Kidney (tissue), 14 donors: ENCODE results near the gene LAMTOR2. TPM values are rescaled to one million over a fixed set of nuclear protein-coding genes. Genes with fewer than 3 reads are reported as not detected.
A peak's percentile ranks its signal among the peaks of the same experiment; 100 is the strongest.

ENCODE experiments used
- DNase-seq, 5 donors: peaks; one replicate each; pipeline ENCODE4 v3.0.0-alpha.2; 2013 to 2020
- FAIRE-seq: peaks from 2 replicates; lab custom pipeline; 2012; peaks lifted over from hg19 to GRCh38; lab: Jason Lieb, UNC
- H3K27ac ChIP-seq, 2 donors: one replicate each; pipeline ENCODE4 v1.7.0; 2013; ENCODE audit warnings: low read depth in 2 of 2, low read length in 2 of 2, inconsistent platforms in 1 of 2
- H3K27me3 ChIP-seq: one replicate; pipeline ENCODE4 v1.7.1; 2013; ENCODE audit warnings: low read length, inconsistent platforms; ENCODE audit not compliant: control insufficient read depth, insufficient read depth
- H3K36me3 ChIP-seq, 3 donors: one replicate each; pipeline versions ENCODE4 v1.7.0 to v1.7.1; 2013; ENCODE audit warnings: low read length in 3 of 3, control low read depth in 1 of 3, inconsistent platforms in 1 of 3; ENCODE audit not compliant: insufficient read depth in 3 of 3, control insufficient read depth in 2 of 3
- H3K4me1 ChIP-seq, 3 donors: one replicate each; pipeline versions ENCODE4 v1.7.0 to v1.7.1; 2013; ENCODE audit warnings: low read length in 3 of 3, inconsistent platforms in 1 of 3, low read depth in 1 of 3; ENCODE audit not compliant: control insufficient read depth in 2 of 3, insufficient read depth in 2 of 3
- H3K4me3 ChIP-seq, 3 donors: one replicate each; pipeline versions ENCODE4 v1.7.0 to v1.8.1; 2013; ENCODE audit warnings: low read length in 3 of 3, control low read depth in 1 of 3, inconsistent platforms in 1 of 3
- H3K9ac ChIP-seq, 3 donors: one replicate each; pipeline versions ENCODE4 v1.7.0 to v1.7.1; 2013; ENCODE audit warnings: low read length in 3 of 3, control low read depth in 1 of 3, inconsistent platforms in 1 of 3
- H3K9me3 ChIP-seq, 3 donors: one replicate each; pipeline versions ENCODE4 v1.7.0 to v1.7.1; 2013; ENCODE audit warnings: low read length in 3 of 3, control low read depth in 1 of 3, inconsistent platforms in 1 of 3; ENCODE audit not compliant: control insufficient read depth in 2 of 3, insufficient read depth in 1 of 3
- CTCF ChIP-seq: IDR thresholded peaks from 3 replicates; pipeline ENCODE4 v1.5.1; 2012; ENCODE audit warnings: mild to moderate bottlenecking, moderate library complexity, borderline replicate concordance; ENCODE audit not compliant: insufficient read depth; ENCODE audit errors: extremely low read depth
- intact Hi-C: fragments of 100-400 bp; cut with DNase I; formaldehyde crosslinking; loops from one replicate; pipeline ENCODE4 v1.11.1; 2022
- polyA plus RNA-seq: library from polyadenylated mRNA; stranded (reverse); fragments of 350-450 nt; fragmentation: Illumina TruSeq; extraction: RNeasy Lipid Tissue Mini Kit (QIAGEN cat#74804); gene quantifications from one replicate; pipeline ENCODE4 v1.2.3, GENCODE V29; 2014; ENCODE audit warnings: low read depth, low replicate concordance; ENCODE audit not compliant: insufficient read depth
- total RNA-seq: library from RNA; stranded (reverse); fragmentation: NEBNext Ultra II Directional; extraction: Animal tissue kit (Norgen Biotek cat#: 25700); gene quantifications from one replicate; pipeline ENCODE4 v1.2.1, GENCODE V29; 2021
- donor health status: control.
- donor health status: control.
- donor health status: control.
- donor health status: control.
- donor health status: control.
- donor health status: DM: yes; HTN: yes; CAD: no.
- donor health status: Normal renal cell carcinoma (clear cell type).

Gene LAMTOR2
- total and polyA plus RNA-seq, 2 donors from 2014 or later = 50.8 to 200 TPM

GRCh38 chr1:156095906-156096508 lies 41.4 kb downstream of the LAMTOR2 start:
- Histone ChIP-seq H3K4me3 (no peak overlapping the region), H3K9me3 (no peaks in the 10 kb centered on the region), H3K27ac (no peak overlapping the region), H3K27me3 (no peaks in the 10 kb centered on the region), H3K4me1 (peaks cover 0 to 13% (median 10%) of the 10 kb centered on the region in 3 donors), H3K36me3 (no peaks in the 10 kb centered on the region), H3K9ac (peak overlapping the region in 1 of 3 donors; percentile 60)
- no peak for FAIRE-seq
- intact Hi-C loops = no loop called here
- DNase-seq = peak in 1 of 5 donors; percentile 16
- no peak for TF ChIP-seq CTCF

DNA sequence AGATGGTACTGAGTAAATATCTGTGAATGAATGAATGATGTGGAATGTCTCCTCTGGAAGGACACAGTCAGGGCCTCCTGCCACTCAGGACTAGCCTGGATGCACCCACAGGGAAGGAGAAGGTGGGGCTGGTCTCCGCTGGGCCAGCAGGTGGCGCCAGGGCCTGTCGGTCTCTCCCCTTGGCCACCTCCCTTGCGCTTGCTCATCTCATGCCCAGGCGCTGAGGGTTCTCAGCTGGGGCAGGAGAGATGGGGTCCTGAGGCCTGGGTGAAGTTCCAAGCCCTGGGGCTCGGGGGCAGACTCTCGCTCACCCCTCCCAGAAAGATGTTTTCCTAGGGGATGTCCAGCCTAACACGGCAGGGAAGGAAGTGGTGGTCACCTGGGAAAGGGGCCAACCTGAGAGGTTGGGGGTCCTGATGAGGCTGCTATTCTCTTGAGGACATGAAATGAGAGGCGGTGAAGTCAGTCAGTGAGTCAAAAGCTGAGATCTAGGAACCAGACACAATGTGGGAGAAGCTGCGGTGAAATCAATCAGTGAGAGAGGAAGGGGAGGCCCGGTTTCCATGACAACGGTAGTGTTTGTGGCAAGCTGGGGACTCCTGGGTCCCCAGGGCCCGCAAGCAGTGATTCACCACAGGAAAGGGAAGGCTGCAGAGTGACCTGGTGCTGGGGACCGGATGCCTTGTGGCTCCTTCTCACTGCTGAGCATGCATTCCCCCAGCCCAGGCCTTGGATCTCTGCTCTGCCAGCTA lies 42.2 kb downstream of the LAMTOR2 start:
- no peak for FAIRE-seq
- Histone ChIP-seq H3K4me3 (no peak overlapping the region), H3K9ac (peak overlapping the region in 1 of 3 donors; percentile 60)

DNA sequence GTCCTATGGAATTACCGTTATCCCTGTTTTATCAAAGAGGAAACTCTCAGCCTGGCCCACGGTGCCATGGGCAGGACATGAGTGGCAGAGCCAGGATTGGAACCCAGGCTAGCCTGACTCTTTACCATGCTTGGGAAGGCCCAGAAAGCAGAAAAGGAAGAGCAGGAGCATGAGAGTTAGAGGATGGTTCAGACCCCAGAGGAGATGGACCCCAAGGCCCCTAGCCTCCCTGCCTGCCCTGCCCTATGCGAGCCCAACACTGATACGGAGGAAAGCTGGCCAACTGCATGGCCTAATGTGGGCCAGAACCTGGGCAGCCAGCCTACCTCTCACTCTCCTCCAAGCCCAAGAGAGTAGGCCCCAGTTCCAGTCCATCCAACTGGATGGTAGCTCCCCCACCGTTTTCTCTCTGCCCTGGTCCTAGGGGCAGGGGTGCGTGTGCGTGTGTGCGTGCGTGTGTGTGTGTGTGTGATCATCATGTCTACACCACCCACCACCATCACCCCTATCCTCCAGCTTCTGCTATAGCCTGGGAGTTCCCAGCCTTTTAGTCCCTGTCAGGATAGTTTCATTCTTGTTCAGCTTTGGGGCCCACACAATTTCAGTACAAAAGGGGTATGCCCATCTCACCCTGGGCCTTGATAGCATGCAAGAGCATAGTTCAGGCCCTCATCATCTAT lies 43.1 kb downstream of the LAMTOR2 start:
- intact Hi-C loops = no loop called here
- no peak for TF ChIP-seq CTCF
- Histone ChIP-seq H3K4me1 (peaks cover 0 to 13% (median 13%) of the 10 kb centered on the region in 3 donors), H3K9ac (no peak overlapping the region), H3K27me3 (no peaks in the 10 kb centered on the region), H3K4me3 (no peak overlapping the region), H3K9me3 (no peaks in the 10 kb centered on the region), H3K27ac (no peak overlapping the region), H3K36me3 (no peaks in the 10 kb centered on the region)
- DNase-seq = peak in 1 of 5 donors; percentile 26
- no peak for FAIRE-seq

More for the DNA sequence above, 42.2 kb downstream of the LAMTOR2 start:
- intact Hi-C loops = no loop called here
- Histone ChIP-seq H3K27me3 (no peaks in the 10 kb centered on the region), H3K27ac (peak overlapping the region; percentile 18 to 77), H3K4me1 (peaks cover 0 to 13% (median 10%) of the 10 kb centered on the region in 3 donors), H3K36me3 (no peaks in the 10 kb centered on the region), H3K9me3 (no peaks in the 10 kb centered on the region)
- TF ChIP-seq CTCF = peak; percentile 97
- DNase-seq = peak in 4 of 5 donors; percentile 82 to 95 (median 87)
